Duodenal mucosa (tissue), 2 donors: ENCODE results near the gene ATP10D.
"Not testable (repeated sequence)": the region's sequence is repeated elsewhere in the genome, so short reads cannot be mapped to it uniquely, and the experiment has no call there.

Experiments
- H3K27ac ChIP-seq: one replicate; pipeline ENCODE4 v1.7.0; 2013; ENCODE audit warnings: low read depth, low read length
- H3K27me3 ChIP-seq, 2 donors: one replicate each; pipeline ENCODE4 v1.7.0; 2013; ENCODE audit warnings: low read length in 2 of 2, control low read depth in 1 of 2; ENCODE audit not compliant: insufficient read depth in 2 of 2, control insufficient read depth in 1 of 2
- H3K36me3 ChIP-seq, 2 donors: one replicate each; pipeline ENCODE4 v1.7.0; 2013; ENCODE audit warnings: low read length in 2 of 2, control low read depth in 1 of 2; ENCODE audit not compliant: insufficient read depth in 2 of 2, control insufficient read depth in 1 of 2
- H3K4me1 ChIP-seq, 2 donors: one replicate each; pipeline ENCODE4 v1.7.0; 2013; ENCODE audit warnings: low read length in 2 of 2, control low read depth in 1 of 2; ENCODE audit not compliant: insufficient read depth in 2 of 2, control insufficient read depth in 1 of 2
- H3K4me3 ChIP-seq, 2 donors: one replicate each; pipeline ENCODE4 v1.7.0; 2013; ENCODE audit warnings: low read length in 2 of 2, low read depth in 1 of 2
- H3K9ac ChIP-seq, 2 donors: one replicate each; pipeline ENCODE4 v1.7.0; 2013; ENCODE audit warnings: low read length in 2 of 2, low read depth in 1 of 2
- H3K9me3 ChIP-seq, 2 donors: one replicate each; pipeline ENCODE4 v1.7.0; 2013; ENCODE audit warnings: low read length in 2 of 2, control low read depth in 1 of 2; ENCODE audit not compliant: control insufficient read depth in 1 of 2

ATP10D gene

DNA sequence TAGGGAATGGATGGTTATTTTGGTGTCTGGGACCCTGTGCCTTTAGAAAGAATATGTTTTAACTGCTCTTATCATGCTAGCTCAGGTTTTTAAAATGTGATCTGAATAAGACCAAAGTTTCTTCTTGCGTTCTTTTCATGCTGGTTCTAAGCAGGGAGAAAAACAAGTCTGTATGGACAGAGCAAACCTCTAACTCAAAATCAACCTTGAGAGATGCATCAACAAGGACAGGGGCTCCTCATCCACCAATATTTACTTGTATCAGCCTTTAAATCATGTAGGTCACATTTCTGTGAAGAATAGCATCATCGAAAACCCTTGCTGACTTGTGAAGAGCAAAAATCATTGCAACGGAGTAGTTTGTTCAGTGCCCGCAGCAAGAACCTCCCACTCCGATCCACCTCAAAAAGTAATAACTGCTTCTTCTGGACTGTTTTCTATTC lies 1.2 kb downstream of the ATP10D start:
- Histone ChIP-seq H3K9me3 (peaks cover 0 to 1% of the 10 kb centered on the region in 2 donors), H3K27me3 (no peaks in the 10 kb centered on the region), H3K9ac (peak overlapping the region; percentile 71 to 74), H3K4me1 (peaks cover 8 to 10% of the 10 kb centered on the region in 2 donors), H3K36me3 (no peaks in the 10 kb centered on the region), H3K4me3 (peak overlapping the region; percentile 85), H3K27ac (peak overlapping the region; percentile 16)

DNA sequence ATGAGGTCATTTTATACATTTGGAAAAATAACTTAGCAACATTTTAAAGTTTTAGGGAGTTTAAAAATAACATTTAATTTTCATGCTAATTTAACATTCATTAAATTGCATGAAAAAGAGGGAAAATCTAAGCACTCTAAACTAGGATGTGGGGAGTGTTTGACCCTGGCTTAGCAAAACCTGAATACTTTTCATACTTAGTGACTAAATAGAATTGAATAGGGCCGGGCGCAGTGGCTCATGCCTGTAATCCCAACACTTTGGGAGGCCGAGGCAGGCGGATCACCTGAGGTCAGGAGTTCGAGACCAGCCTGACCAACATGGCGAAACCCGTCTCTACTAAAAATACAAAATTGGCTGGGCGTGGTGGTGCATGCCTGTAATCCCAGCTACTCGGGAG lies 1.7 kb downstream of the ATP10D start:
- Histone ChIP-seq H3K4me1 (peaks cover 8 to 10% of the 10 kb centered on the region in 2 donors), H3K4me3 (peak overlapping the region; percentile 85)

DNA sequence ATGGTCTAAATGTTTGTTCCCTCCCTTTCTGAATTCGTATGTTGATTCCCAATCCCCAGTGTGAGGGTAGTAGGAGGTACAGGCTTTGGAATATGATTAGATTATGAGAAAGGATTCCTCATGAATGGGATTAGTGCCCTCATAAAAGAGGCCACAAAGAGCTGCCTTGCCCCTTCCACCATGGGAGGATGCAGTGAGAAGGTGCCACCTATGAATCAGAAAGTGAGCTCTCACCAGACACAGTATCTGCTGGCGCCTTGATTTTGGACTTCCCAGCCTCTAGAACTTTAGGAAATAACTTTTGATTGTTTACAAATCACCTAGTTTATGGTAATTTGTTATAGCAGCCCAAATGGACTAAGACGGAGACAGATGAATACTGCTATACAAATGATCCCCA lies 3.6 kb downstream of the ATP10D start:
- no peak overlapping the region for H3K9ac ChIP-seq
- H3K4me1 ChIP-seq = peaks cover 8 to 10% of the 10 kb centered on the region in 2 donors
- H3K9me3 ChIP-seq = peaks cover 0 to 1% of the 10 kb centered on the region in 2 donors
- H3K27ac ChIP-seq = no peak overlapping the region
- H3K27me3 ChIP-seq = no peaks in the 10 kb centered on the region
- H3K4me3 ChIP-seq = no peak overlapping the region
- no peaks in the 10 kb centered on the region for H3K36me3 ChIP-seq

More for the DNA sequence above, 1.7 kb downstream of the ATP10D start:
- not testable (repeated sequence) for H3K27me3 ChIP-seq, H3K27ac ChIP-seq, H3K9me3 ChIP-seq, H3K36me3 ChIP-seq
- peak overlapping the region in 1 of 2 donors; percentile 74 for H3K9ac ChIP-seq

DNA sequence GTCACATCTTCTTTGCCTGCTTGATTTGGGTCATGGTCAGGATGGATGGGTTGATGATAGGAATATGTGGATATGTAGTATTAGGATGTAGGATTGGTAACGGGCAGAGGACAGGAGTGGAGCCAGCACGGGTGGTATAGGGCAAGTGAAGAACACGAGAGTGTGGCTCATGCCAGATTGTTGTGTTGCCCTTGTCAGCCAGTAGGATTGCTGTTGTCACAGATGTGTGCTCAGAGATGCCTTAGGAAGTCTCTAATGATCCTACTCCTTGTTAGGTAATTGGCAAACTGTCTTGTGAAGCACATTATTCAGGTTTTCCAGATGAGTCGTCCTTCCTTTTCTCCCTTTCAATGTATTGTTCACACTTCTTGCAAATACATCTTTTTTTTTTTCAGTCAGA lies 5.5 kb downstream of the ATP10D start:
- Histone ChIP-seq H3K4me3 (no peak overlapping the region), H3K36me3 (no peaks in the 10 kb centered on the region), H3K27me3 (no peaks in the 10 kb centered on the region), H3K9me3 (peaks cover 0 to 1% of the 10 kb centered on the region in 2 donors), H3K9ac (no peak overlapping the region), H3K4me1 (peaks cover 4 to 8% of the 10 kb centered on the region in 2 donors), H3K27ac (no peak overlapping the region)

DNA sequence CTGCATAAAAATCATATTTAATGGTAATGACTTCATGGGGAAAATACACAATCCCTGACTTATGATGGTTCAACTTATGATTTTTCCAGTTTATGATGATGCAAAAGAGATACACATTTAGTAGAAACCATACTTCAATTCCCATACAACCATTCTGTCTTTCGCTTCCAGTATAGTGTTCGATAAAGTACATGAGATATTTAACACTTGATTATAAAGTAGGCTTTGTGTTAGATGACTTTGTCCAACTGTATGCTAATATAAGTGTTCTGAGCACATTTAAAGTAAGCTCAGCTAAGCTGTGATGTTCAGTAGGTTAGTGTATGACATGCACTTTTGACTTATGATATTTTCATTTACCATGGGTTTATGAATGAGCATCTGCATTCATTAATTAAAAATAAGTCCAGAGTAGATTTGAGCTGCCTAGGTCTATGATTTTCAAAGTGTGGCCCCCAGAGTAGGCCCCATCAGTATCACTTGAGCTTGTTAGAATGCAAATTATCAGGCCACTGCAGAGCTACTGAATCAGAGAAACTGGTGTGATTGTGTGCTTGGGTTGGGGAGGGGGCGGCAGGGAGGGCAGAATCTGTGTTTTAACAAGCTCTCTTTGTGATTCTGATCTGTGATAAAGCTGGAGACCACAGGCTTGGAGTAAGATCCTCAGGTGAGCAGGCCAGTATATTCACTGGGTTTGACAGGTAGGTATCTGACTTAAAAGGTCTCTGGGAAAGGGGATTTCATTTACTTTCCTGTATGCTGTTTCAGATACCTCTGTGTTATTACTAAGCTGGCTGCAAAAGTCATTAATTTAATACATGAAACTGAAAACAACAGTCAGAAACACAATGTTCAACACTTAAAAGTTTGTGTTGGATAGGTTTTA lies 8.4 kb downstream of the ATP10D start:
- Histone ChIP-seq H3K4me1 (peaks cover 0 to 3% of the 10 kb centered on the region in 2 donors), H3K9me3 (peaks cover 0 to 1% of the 10 kb centered on the region in 2 donors), H3K4me3 (no peak overlapping the region), H3K9ac (no peak overlapping the region), H3K27ac (no peak overlapping the region), H3K27me3 (no peaks in the 10 kb centered on the region), H3K36me3 (no peaks in the 10 kb centered on the region)

DNA sequence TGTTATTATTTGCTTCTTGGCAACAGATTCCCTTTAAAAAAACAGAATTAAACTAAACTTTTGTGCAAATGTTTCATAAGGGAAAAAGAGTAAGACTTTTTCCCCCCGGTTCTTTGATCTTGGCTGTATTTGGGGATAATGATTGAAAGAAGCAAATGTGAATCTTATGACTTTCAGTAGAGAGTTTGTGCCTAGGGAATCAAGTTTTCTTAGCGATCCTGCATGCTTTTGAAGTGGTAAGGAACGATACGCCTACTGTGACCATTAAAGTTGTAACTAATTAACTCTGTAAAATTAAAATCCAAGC lies 9.0 kb downstream of the ATP10D start:
- no peak overlapping the region for H3K4me3 ChIP-seq
- H3K27me3 ChIP-seq = no peaks in the 10 kb centered on the region
- no peak overlapping the region for H3K27ac ChIP-seq

DNA sequence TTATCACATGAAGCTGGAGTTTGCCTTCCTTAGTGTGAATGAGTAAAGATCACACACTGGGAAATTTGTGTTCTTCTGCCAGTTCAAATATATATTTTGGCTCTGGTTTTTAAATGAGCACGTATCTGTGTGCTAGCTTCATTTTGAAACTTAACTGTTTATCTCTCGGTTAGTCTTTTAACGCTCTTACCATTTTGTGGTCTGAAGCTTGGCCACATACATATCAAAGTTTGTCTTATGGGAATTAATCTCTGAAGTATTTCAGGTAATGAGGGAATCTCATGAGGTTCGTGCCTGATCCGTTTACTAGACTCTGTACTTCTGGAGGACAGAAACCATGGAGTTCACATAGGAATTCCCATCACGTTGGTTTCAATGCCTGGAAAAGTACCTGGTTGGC lies 13.8 kb downstream of the ATP10D start:
- Histone ChIP-seq H3K27me3 (no peaks in the 10 kb centered on the region), H3K27ac (no peak overlapping the region), H3K9ac (no peak overlapping the region), H3K9me3 (no peaks in the 10 kb centered on the region), H3K36me3 (no peaks in the 10 kb centered on the region), H3K4me1 (peaks cover 2 to 6% of the 10 kb centered on the region in 2 donors), H3K4me3 (no peak overlapping the region)

More for the DNA sequence above, 9.0 kb downstream of the ATP10D start:
- Histone ChIP-seq H3K9me3 (no peaks in the 10 kb centered on the region), H3K4me1 (peaks cover 0 to 8% of the 10 kb centered on the region in 2 donors), H3K9ac (no peak overlapping the region), H3K36me3 (no peaks in the 10 kb centered on the region)

DNA sequence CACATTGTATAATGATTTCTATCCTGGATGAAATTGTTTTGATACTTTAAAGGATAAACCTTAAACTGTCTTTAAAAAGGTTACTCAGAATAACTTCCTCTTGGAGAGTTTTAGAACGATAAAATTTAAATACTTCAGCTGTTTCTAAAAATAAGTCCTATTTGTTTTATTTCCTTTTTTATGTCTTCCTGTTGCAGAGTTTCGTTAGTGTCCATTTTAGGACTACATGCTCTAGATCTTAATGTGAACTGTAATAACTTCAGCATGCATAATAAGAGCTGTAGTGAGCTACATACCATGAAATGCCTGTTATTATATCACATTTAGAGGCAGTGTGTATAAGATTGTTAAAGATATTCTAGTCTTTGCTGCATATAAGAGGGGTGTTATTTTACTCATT lies 14.6 kb downstream of the ATP10D start:
- Histone ChIP-seq H3K4me3 (no peak overlapping the region), H3K27ac (no peak overlapping the region)

DNA sequence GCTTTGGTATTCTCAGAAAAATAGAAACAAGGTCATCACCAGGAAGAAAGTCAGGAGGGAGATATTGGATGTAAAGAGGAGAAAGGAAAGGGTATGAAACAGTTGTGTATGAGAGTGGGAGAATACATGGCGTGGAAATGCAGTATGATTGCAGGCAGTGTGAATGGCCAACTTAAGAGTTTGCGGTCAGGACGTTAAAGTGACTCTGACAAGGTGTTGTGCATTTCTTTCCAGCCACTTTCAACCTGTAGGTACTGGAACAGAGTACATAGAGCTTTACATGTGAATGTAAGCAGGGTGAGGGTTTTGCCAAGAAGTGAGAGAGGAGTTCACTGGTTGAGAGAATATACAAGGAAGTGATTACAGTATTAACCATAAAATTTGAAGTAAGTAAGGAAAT lies 15.7 kb downstream of the ATP10D start:
- H3K4me1 ChIP-seq = peaks cover 2 to 6% of the 10 kb centered on the region in 2 donors
- no peaks in the 10 kb centered on the region for H3K36me3 ChIP-seq
- H3K9me3 ChIP-seq = no peaks in the 10 kb centered on the region
- H3K27ac ChIP-seq = no peak overlapping the region
- no peak overlapping the region for H3K4me3 ChIP-seq
- no peaks in the 10 kb centered on the region for H3K27me3 ChIP-seq
- no peak overlapping the region for H3K9ac ChIP-seq

More for the DNA sequence above, 14.6 kb downstream of the ATP10D start:
- no peaks in the 10 kb centered on the region for H3K27me3 ChIP-seq
- H3K9ac ChIP-seq = no peak overlapping the region
- no peaks in the 10 kb centered on the region for H3K9me3 ChIP-seq
- H3K4me1 ChIP-seq = peaks cover 2 to 6% of the 10 kb centered on the region in 2 donors
- no peaks in the 10 kb centered on the region for H3K36me3 ChIP-seq

DNA sequence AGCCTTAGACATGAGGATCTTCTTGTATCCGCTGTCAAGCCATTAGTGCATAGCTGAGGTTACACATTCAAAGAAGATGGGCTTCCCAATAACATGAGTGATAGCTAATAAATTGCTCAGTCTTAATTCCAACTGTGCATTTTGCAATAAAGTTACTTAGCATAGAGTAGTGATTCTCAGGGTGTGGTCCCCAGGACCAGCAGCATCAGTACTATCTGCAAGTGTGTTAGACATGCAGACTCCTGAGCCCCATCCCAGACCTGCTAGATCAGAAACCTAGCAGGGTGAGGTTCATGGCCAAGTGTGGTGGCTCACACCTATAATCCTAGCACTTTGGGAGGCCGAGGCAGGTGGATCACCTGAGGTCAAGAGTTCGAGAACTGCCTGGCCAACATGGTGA lies 20.1 kb downstream of the ATP10D start:
- Histone ChIP-seq H3K9me3 (no peaks in the 10 kb centered on the region), H3K36me3 (no peaks in the 10 kb centered on the region), H3K27me3 (no peaks in the 10 kb centered on the region), H3K4me3 (no peak overlapping the region), H3K27ac (no peak overlapping the region), H3K9ac (no peak overlapping the region), H3K4me1 (peaks cover 0 to 2% of the 10 kb centered on the region in 2 donors)
